T1000 (cell line): ENCODE measurements around the gene CUX1.
"Not testable (repeated sequence)": the region's sequence is repeated elsewhere in the genome, so short reads cannot be mapped to it uniquely, and the experiment has no call there.

Experiments
- DNase-seq: peaks from one replicate; lab custom pipeline; 2025; ENCODE audit warnings: mixed read lengths; lab: John Stamatoyannopoulos, UW

Gene CUX1

GRCh38 chr7:101817471-101818286 lies at the start of gene CUX1:
CUX1 (plus strand) TSS chr7:101817626; CDS start chr7:101817640, 14 bp downstream.
- no peak for DNase-seq

DNA sequence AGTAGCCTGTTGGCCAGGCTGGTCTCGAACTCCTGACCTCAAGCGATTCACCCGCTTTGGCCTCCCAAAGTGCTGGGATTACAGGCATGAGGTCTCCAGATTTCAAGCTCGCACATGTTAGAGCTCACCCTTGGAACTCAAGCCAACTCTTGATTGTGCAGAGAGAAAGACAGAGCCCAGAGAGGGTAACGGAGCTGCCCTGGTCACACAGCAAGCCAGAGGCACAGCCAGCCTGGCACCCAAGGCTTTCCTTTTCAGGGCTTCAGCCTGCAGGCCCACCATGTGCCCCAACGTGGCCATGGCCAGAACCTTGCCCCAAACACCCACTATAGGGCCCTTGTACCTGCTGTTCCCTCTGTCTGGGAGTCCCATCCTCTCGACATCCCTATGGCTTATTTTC lies 49.1 kb upstream of the CUX1 start:
- DNase-seq: no peak

DNA sequence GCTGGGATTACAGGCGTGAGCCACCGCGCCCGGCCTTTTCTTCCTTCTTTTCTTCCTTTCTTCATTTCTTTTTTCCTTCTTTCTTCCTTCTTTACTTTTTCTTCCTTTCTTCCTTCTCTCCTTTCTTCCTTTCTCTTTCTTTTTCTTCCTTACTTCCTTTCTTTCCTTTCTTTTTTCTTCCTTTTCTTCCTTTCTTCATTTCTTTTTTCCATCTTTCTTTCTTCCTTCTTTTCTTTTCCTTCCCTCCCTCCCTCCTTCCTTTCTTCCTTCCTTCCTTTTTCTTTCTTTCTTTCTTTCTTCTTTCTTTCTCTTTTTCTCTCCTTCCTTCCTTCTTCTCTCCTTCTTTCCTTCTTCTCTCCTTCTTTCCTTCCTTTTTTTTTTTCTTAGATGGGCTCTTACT lies 47.0 kb upstream of the CUX1 start:
- no peak for DNase-seq

GRCh38 chr7:101772508-101773211 lies 44.8 kb upstream of the CUX1 start:
- no peak for DNase-seq

GRCh38 chr7:101775181-101775580 lies 42.2 kb upstream of the CUX1 start:
- DNase-seq: no peak

DNA sequence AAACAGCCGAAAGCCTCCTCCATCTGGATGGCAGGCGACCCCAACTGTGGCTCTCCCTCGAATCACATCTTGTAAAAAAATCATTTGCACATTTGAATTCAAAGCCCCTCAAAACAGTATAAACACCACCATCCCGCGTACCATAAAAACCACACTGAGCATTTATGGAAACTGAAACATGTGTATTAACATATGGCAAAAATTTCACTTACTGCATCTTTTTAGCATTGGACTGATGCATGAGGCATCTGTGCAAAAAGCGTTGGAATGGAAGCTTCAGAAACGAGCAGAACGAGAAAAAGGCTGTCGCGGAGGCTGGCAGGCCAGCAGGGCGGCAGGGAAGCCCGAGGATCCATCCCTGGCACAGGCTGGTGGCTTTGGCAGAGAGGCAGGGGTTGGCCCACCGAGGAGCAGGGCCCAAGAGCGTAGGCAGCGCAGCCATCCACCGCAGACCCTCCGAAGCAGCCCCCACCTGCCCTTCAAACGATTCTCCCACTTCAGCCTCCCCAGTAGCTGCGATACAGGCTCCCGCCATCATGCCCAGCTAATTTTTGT lies 39.3 kb upstream of the CUX1 start:
- no peak for DNase-seq

DNA sequence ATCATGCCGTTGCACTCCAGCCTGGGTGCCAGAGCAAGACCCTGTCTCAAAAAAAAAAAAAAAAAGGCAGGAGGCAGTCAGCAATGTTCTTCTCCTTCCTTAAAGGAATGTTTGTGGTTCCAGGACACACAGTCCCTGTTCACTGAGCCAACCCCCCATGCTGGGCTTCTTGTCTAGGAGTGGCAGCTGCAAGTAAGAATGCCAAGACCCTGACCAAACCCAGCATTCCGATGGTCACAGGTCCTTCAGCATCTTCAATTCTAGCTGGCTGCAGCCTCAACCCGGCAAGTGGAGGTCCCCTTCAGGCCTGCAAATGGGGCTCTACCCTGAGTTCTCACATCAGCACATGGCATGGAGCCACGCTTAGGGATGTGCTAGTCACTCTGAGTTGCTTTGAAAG lies 38.2 kb upstream of the CUX1 start:
- no peak for DNase-seq

DNA sequence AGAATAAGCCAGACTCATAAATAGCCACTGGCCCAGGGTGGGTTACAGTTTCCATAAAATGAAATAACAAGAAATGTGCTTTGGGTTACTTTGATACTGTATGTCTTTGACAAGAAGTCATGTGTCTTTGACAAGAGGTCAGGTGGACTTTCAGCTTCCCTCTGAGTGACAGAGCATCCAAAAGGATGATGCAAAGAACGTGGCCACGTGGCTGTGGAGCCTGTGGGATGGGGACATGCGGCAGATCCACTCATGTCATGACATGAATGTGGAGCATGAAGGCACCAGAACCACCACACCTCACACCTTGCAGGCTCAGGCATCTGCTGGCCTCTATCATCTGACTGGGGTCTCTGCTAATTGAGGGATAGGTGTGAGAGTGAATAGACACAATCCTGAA lies 37.1 kb upstream of the CUX1 start:
- DNase-seq: no peak

GRCh38 chr7:101781439-101781838 lies 36.0 kb upstream of the CUX1 start:
- no peak for DNase-seq

GRCh38 chr7:101782476-101782875 lies 35.0 kb upstream of the CUX1 start:
- DNase-seq: no peak

- DNase-seq: no peak
Measured at GRCh38 chr7:101782896-101783295, 34.5 kb upstream of the CUX1 start.

- no peak for DNase-seq
Measured at GRCh38 chr7:101783381-101784181, 33.8 kb upstream of the CUX1 start.

DNA sequence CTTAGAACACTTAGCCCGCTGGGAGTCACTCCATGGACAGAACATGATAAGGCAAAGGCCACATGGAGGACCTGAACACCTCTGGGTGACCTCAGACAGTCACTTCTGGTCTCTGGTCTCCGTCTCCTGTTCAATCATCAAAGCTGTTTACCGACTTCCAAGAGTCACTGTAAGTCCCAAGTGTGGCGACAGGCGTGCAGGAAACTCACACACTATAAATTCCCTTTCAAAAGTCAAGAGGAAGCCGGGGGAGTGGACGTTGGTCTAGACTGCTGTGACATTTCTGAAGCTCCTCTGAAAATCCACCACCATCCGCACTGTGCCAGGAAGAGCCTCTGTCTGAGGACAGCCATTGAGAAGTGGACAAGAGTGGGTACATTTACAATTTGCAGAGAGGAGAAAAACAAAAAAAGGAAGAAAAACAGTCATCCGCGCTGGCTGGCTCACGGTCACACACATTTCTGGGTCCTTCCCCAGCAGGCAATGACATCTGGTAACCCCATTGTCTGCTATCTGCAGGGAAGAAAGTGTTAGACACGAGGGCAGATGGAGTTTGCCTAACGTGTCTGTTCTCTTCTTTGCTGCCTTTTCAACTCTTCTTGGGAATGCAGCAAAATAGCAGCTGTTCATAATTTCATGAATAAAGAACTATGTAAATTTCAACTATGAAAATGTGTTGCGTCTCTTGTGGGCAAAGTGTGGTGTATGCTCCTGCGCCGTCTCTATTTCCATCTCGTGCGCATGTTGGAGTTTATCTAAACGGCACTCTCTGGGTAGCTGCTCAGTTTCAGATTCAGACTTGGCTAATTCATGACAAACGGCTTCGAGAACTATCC lies 32.9 kb upstream of the CUX1 start:
- DNase-seq: no peak

- DNase-seq: no peak
Measured at GRCh38 chr7:101787864-101788263, 29.6 kb upstream of the CUX1 start.

DNA sequence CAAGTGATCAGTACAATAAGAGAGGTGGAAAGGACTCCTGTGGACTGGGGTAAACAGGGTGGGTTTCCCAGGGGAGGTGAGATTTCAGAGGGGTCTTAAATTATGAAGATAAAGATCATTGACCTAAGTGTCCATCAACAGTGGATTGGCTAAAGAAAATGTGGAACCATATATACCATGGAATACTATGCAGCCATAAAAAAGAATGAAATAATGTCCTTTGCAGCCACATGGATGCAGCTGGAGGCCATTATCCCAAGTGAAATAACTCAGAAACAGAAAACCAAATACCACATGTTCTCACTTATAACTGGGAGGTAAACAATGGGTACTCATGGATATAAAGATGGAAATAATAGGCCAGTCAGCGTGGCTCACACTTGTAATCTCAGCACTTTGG lies 28.9 kb upstream of the CUX1 start:
- no peak for DNase-seq

GRCh38 chr7:101790566-101791293 lies 26.7 kb upstream of the CUX1 start:
- no peak for DNase-seq

- peak; percentile 3 for DNase-seq
Measured at GRCh38 chr7:101792051-101792681, 25.3 kb upstream of the CUX1 start.

GRCh38 chr7:101792682-101793071 lies 24.7 kb upstream of the CUX1 start:
- not testable (repeated sequence) for DNase-seq

GRCh38 chr7:101795461-101795860 lies 22.0 kb upstream of the CUX1 start:
- DNase-seq: no peak

GRCh38 chr7:101798173-101798572 lies 19.3 kb upstream of the CUX1 start:
- not testable (repeated sequence) for DNase-seq
